ENCODE measurements around the gene OBI1.

The OBI1 gene

GRCh38 chr13:78602561-78603239 is 56.3 kb downstream of the OBI1 start:
- DNase-seq (ENCODE audit: low read depth), result no peak

GRCh38 chr13:78601874-78602560 is 56.9 kb downstream of the OBI1 start:
- DNase-seq (ENCODE audit: low read depth), result no peak

- DNase-seq (ENCODE audit: low read depth), result no peak
Observed at GRCh38 chr13:78601124-78601873, 57.7 kb downstream of the OBI1 start.

GRCh38 chr13:78600280-78600883 is 58.6 kb downstream of the OBI1 start:
- DNase-seq (ENCODE audit: low read depth), result no peak

GRCh38 chr13:78599645-78600279 is 59.2 kb downstream of the OBI1 start:
- no peak for DNase-seq (ENCODE audit: low read depth)

- DNase-seq (ENCODE audit: low read depth), result no peak
Observed at GRCh38 chr13:78598966-78599644, 59.9 kb downstream of the OBI1 start.

- no peak for DNase-seq (ENCODE audit: low read depth)
Observed at GRCh38 chr13:78598116-78598781, 60.7 kb downstream of the OBI1 start.

GRCh38 chr13:78597602-78597932 is 61.4 kb downstream of the OBI1 start:
- DNase-seq (ENCODE audit: low read depth), result no peak

- no peak for DNase-seq (ENCODE audit: low read depth)
Observed at GRCh38 chr13:78596736-78597601, 62.0 kb downstream of the OBI1 start.

GRCh38 chr13:78596399-78596735 is 62.6 kb downstream of the OBI1 start:
- no peak for DNase-seq (ENCODE audit: low read depth)

- no peak for DNase-seq (ENCODE audit: low read depth)
Observed at GRCh38 chr13:78595495-78596398, 63.2 kb downstream of the OBI1 start.

- no peak for DNase-seq (ENCODE audit: low read depth)
Observed at GRCh38 chr13:78594456-78594975, 64.4 kb downstream of the OBI1 start.

- DNase-seq (ENCODE audit: low read depth), result no peak
Observed at GRCh38 chr13:78593652-78594455, 65.1 kb downstream of the OBI1 start.

GRCh38 chr13:78593129-78593528 is 65.8 kb downstream of the OBI1 start:
- no peak for DNase-seq (ENCODE audit: low read depth)

- no peak for DNase-seq (ENCODE audit: low read depth)
Observed at GRCh38 chr13:78592584-78592983, 66.4 kb downstream of the OBI1 start.

- DNase-seq (ENCODE audit: low read depth), result no peak
Observed at GRCh38 chr13:78589206-78589605, 69.7 kb downstream of the OBI1 start.

- DNase-seq (ENCODE audit: low read depth), result no peak
Observed at GRCh38 chr13:78587395-78587794, 71.6 kb downstream of the OBI1 start.

GRCh38 chr13:78586706-78587105 is 72.2 kb downstream of the OBI1 start:
- no peak for DNase-seq (ENCODE audit: low read depth)
